ENCODE results near the gene PDIA3.
A peak's percentile ranks its signal among the peaks of the same experiment; 100 is the strongest.

Gene PDIA3

GRCh38 chr15:43794269-43795037 is 48.2 kb downstream of the PDIA3 start:
- no peak overlapping the region for H4K91ac ChIP-seq (ENCODE audit: low read depth, low read length, poor library complexity)
- no peak overlapping the region for H2AFZ ChIP-seq (ENCODE audit: low read length)
- H3K4ac ChIP-seq (ENCODE audit: low read length), result no peak overlapping the region
- no peak overlapping the region for H2BK120ac ChIP-seq (ENCODE audit: low read depth, low read length)
- H3K79me1 ChIP-seq (ENCODE audit: low read depth, low read length), result peaks cover 3% of the 10 kb centered on the region
- H2BK5ac ChIP-seq (ENCODE audit: low read length), result no peak overlapping the region
- no peak overlapping the region for H3K23ac ChIP-seq (ENCODE audit: low read depth, low read length, poor library complexity)
- H3K4me3 ChIP-seq (ENCODE audit: low read length in 2 of 2), result peak overlapping the region in 1 of 2 donors; percentile 5
- H3K18ac ChIP-seq (ENCODE audit: low read length), result no peak overlapping the region
- no peaks in the 10 kb centered on the region for H3K9me3 ChIP-seq (replicated peaks in 1 of 2; ENCODE audit: control insufficient read depth in 2 of 2, insufficient read depth in 1 of 2, low read depth in 1 of 2, low read length in 2 of 2)
- H3K4me1 ChIP-seq (ENCODE audit: control insufficient read depth in 2 of 2, insufficient read depth in 1 of 2, low read depth in 1 of 2, low read length in 2 of 2), result peaks cover 9 to 10% of the 10 kb centered on the region in 2 donors
- no peak for DNase-seq (ENCODE audit: low spot score)
- H2BK15ac ChIP-seq (ENCODE audit: low read length), result no peak overlapping the region
- WGBS, 2 donors (ENCODE audit: extremely low coverage in 2 of 2, insufficient read length in 2 of 2, insufficient replicate concordance in 1 of 2), result no CpG with 5 or more reads among the region's 9 CpGs
- no peak overlapping the region for H2BK12ac ChIP-seq (ENCODE audit: low read length)
- H3K36me3 ChIP-seq (replicated peaks in 1 of 2; ENCODE audit: control insufficient read depth in 2 of 2, insufficient read depth in 2 of 2, low read length in 2 of 2), result peaks cover 33 to 60% of the 10 kb centered on the region in 2 donors
- H3K4me2 ChIP-seq (ENCODE audit: insufficient read depth, low read length, poor library complexity, severe bottlenecking), result no peak overlapping the region
- H3K27ac ChIP-seq (replicated peaks; ENCODE audit: low read length), result no peak overlapping the region
- no peak overlapping the region for H3K14ac ChIP-seq (ENCODE audit: low read length)
- H4K8ac ChIP-seq (ENCODE audit: low read depth, low read length), result no peak overlapping the region
- H3K9ac ChIP-seq (ENCODE audit: low read depth, low read length, poor library complexity), result no peak overlapping the region
- H3K27me3 ChIP-seq (ENCODE audit: control insufficient read depth in 3 of 3, insufficient read depth in 3 of 3, low read depth in 1 of 3, low read length in 3 of 3), result no peaks in the 10 kb centered on the region
- H2AK5ac ChIP-seq (ENCODE audit: low read depth, low read length), result no peak overlapping the region

GRCh38 chr15:43795197-43795596 is 49.0 kb downstream of the PDIA3 start:
- Histone ChIP-seq H3K18ac (ENCODE audit: low read length) (no peak overlapping the region), H4K91ac (ENCODE audit: low read depth, low read length, poor library complexity) (no peak overlapping the region), H3K4me3 (ENCODE audit: low read length in 2 of 2) (no peak overlapping the region), H3K27me3 (ENCODE audit: control insufficient read depth in 3 of 3, insufficient read depth in 3 of 3, low read depth in 1 of 3, low read length in 3 of 3) (no peaks in the 10 kb centered on the region), H2AFZ (ENCODE audit: low read length) (no peak overlapping the region), H3K79me1 (ENCODE audit: low read depth, low read length) (peaks cover 3% of the 10 kb centered on the region), H3K14ac (ENCODE audit: low read length) (no peak overlapping the region), H3K9me3 (replicated peaks in 1 of 2; ENCODE audit: control insufficient read depth in 2 of 2, insufficient read depth in 1 of 2, low read depth in 1 of 2, low read length in 2 of 2) (no peaks in the 10 kb centered on the region), H2AK5ac (ENCODE audit: low read depth, low read length) (no peak overlapping the region), H3K4me2 (ENCODE audit: insufficient read depth, low read length, poor library complexity, severe bottlenecking) (no peak overlapping the region), H3K4me1 (ENCODE audit: control insufficient read depth in 2 of 2, insufficient read depth in 1 of 2, low read depth in 1 of 2, low read length in 2 of 2) (peaks cover 14 to 15% of the 10 kb centered on the region in 2 donors), H3K36me3 (replicated peaks in 1 of 2; ENCODE audit: control insufficient read depth in 2 of 2, insufficient read depth in 2 of 2, low read length in 2 of 2) (peaks cover 38 to 68% of the 10 kb centered on the region in 2 donors), H3K9ac (ENCODE audit: low read depth, low read length, poor library complexity) (no peak overlapping the region), H3K23ac (ENCODE audit: low read depth, low read length, poor library complexity) (no peak overlapping the region), H3K4ac (ENCODE audit: low read length) (no peak overlapping the region), H4K8ac (ENCODE audit: low read depth, low read length) (no peak overlapping the region), H2BK5ac (ENCODE audit: low read length) (no peak overlapping the region), H2BK15ac (ENCODE audit: low read length) (no peak overlapping the region), H3K27ac (replicated peaks; ENCODE audit: low read length) (no peak overlapping the region), H2BK12ac (ENCODE audit: low read length) (no peak overlapping the region), H2BK120ac (ENCODE audit: low read depth, low read length) (no peak overlapping the region)
- DNase-seq (ENCODE audit: low spot score), result no peak
- no CpG with 5 or more reads among the region's 2 CpGs for WGBS, 2 donors (ENCODE audit: extremely low coverage in 2 of 2, insufficient read length in 2 of 2, insufficient replicate concordance in 1 of 2)

- Histone ChIP-seq H4K8ac (ENCODE audit: low read depth, low read length) (no peak overlapping the region), H3K9ac (ENCODE audit: low read depth, low read length, poor library complexity) (no peak overlapping the region), H2BK12ac (ENCODE audit: low read length) (no peak overlapping the region), H2BK120ac (ENCODE audit: low read depth, low read length) (no peak overlapping the region), H2AFZ (ENCODE audit: low read length) (no peak overlapping the region), H3K23ac (ENCODE audit: low read depth, low read length, poor library complexity) (no peak overlapping the region), H3K4me2 (ENCODE audit: insufficient read depth, low read length, poor library complexity, severe bottlenecking) (no peak overlapping the region), H3K14ac (ENCODE audit: low read length) (no peak overlapping the region), H3K27me3 (ENCODE audit: control insufficient read depth in 3 of 3, insufficient read depth in 3 of 3, low read depth in 1 of 3, low read length in 3 of 3) (no peaks in the 10 kb centered on the region), H3K4ac (ENCODE audit: low read length) (no peak overlapping the region), H3K36me3 (replicated peaks in 1 of 2; ENCODE audit: control insufficient read depth in 2 of 2, insufficient read depth in 2 of 2, low read length in 2 of 2) (peaks cover 38 to 70% of the 10 kb centered on the region in 2 donors), H2BK15ac (ENCODE audit: low read length) (no peak overlapping the region), H3K27ac (replicated peaks; ENCODE audit: low read length) (no peak overlapping the region), H3K79me1 (ENCODE audit: low read depth, low read length) (peaks cover 6% of the 10 kb centered on the region), H3K4me3 (ENCODE audit: low read length in 2 of 2) (no peak overlapping the region), H2AK5ac (ENCODE audit: low read depth, low read length) (no peak overlapping the region), H3K4me1 (ENCODE audit: control insufficient read depth in 2 of 2, insufficient read depth in 1 of 2, low read depth in 1 of 2, low read length in 2 of 2) (peaks cover 15% of the 10 kb centered on the region in 2 donors), H4K91ac (ENCODE audit: low read depth, low read length, poor library complexity) (no peak overlapping the region), H2BK5ac (ENCODE audit: low read length) (no peak overlapping the region), H3K18ac (ENCODE audit: low read length) (no peak overlapping the region), H3K9me3 (replicated peaks in 1 of 2; ENCODE audit: control insufficient read depth in 2 of 2, insufficient read depth in 1 of 2, low read depth in 1 of 2, low read length in 2 of 2) (no peaks in the 10 kb centered on the region)
- DNase-seq (ENCODE audit: low spot score), result no peak
Measured at GRCh38 chr15:43795997-43796396, 49.8 kb downstream of the PDIA3 start.

- peaks cover 6% of the 10 kb centered on the region for H3K79me1 ChIP-seq (ENCODE audit: low read depth, low read length)
- peaks cover 38 to 76% of the 10 kb centered on the region in 2 donors for H3K36me3 ChIP-seq (replicated peaks in 1 of 2; ENCODE audit: control insufficient read depth in 2 of 2, insufficient read depth in 2 of 2, low read length in 2 of 2)
- H2BK5ac ChIP-seq (ENCODE audit: low read length), result no peak overlapping the region
- no CpG with 5 or more reads among the region's 3 CpGs for WGBS, 2 donors (ENCODE audit: extremely low coverage in 2 of 2, insufficient read length in 2 of 2, insufficient replicate concordance in 1 of 2)
- peaks cover 13 to 14% of the 10 kb centered on the region in 2 donors for H3K4me1 ChIP-seq (ENCODE audit: control insufficient read depth in 2 of 2, insufficient read depth in 1 of 2, low read depth in 1 of 2, low read length in 2 of 2)
- no peak overlapping the region for H2BK120ac ChIP-seq (ENCODE audit: low read depth, low read length)
- no peak overlapping the region for H3K9ac ChIP-seq (ENCODE audit: low read depth, low read length, poor library complexity)
- no peak overlapping the region for H2BK12ac ChIP-seq (ENCODE audit: low read length)
- H4K8ac ChIP-seq (ENCODE audit: low read depth, low read length), result no peak overlapping the region
- H3K23ac ChIP-seq (ENCODE audit: low read depth, low read length, poor library complexity), result no peak overlapping the region
- H2AFZ ChIP-seq (ENCODE audit: low read length), result no peak overlapping the region
- no peak overlapping the region for H2AK5ac ChIP-seq (ENCODE audit: low read depth, low read length)
- no peak overlapping the region for H3K4me2 ChIP-seq (ENCODE audit: insufficient read depth, low read length, poor library complexity, severe bottlenecking)
- no peak overlapping the region for H2BK15ac ChIP-seq (ENCODE audit: low read length)
- no peaks in the 10 kb centered on the region for H3K9me3 ChIP-seq (replicated peaks in 1 of 2; ENCODE audit: control insufficient read depth in 2 of 2, insufficient read depth in 1 of 2, low read depth in 1 of 2, low read length in 2 of 2)
- H3K4ac ChIP-seq (ENCODE audit: low read length), result no peak overlapping the region
- no peak for DNase-seq (ENCODE audit: low spot score)
- H3K27ac ChIP-seq (replicated peaks; ENCODE audit: low read length), result no peak overlapping the region
- no peak overlapping the region for H3K18ac ChIP-seq (ENCODE audit: low read length)
- H3K4me3 ChIP-seq (ENCODE audit: low read length in 2 of 2), result no peak overlapping the region
- no peaks in the 10 kb centered on the region for H3K27me3 ChIP-seq (ENCODE audit: control insufficient read depth in 3 of 3, insufficient read depth in 3 of 3, low read depth in 1 of 3, low read length in 3 of 3)
- H4K91ac ChIP-seq (ENCODE audit: low read depth, low read length, poor library complexity), result no peak overlapping the region
- no peak overlapping the region for H3K14ac ChIP-seq (ENCODE audit: low read length)
Measured at GRCh38 chr15:43796566-43796965, 50.3 kb downstream of the PDIA3 start.
